RWPE2 (cell line): ENCODE results near the gene LRRTM4.

Source experiments
- ATAC-seq: fragments of 200-7000 bp; cut with Tn5 transposase; 3 replicates; pipeline ENCODE4 v1.9.1; 2021; ENCODE audit warnings: low read depth
- DNase-seq: peaks from one replicate; pipeline ENCODE4 v3.0.0-alpha.2; 2020; ENCODE audit warnings: low spot score
- H3K27ac ChIP-seq: fragments of 450-650 bp; 2 replicates; pipeline ENCODE4 v1.5.1; 2017; ENCODE audit warnings: mild to moderate bottlenecking; ENCODE audit not compliant: poor library complexity, severe bottlenecking
- H3K27me3 ChIP-seq: fragments of 250-450 bp; sonication (Bioruptor Pico); 2 replicates; pipeline ENCODE4 v1.5.1; 2021; ENCODE audit warnings: mild to moderate bottlenecking, moderate library complexity; ENCODE audit not compliant: insufficient read depth, poor library complexity, severe bottlenecking
- H3K36me3 ChIP-seq: fragments of 250-450 bp; sonication (Bioruptor Pico); 2 replicates; pipeline ENCODE4 v1.5.1; 2020; ENCODE audit warnings: low read depth, mild to moderate bottlenecking, moderate library complexity
- H3K4me1 ChIP-seq: fragments of 250-450 bp; sonication (Bioruptor Pico); 2 replicates; pipeline ENCODE4 v1.5.1; 2021; ENCODE audit warnings: mild to moderate bottlenecking, moderate library complexity; ENCODE audit not compliant: insufficient read depth, poor library complexity, severe bottlenecking
- H3K4me3 ChIP-seq: fragments of 250-450 bp; sonication (Bioruptor Pico); 2 replicates; pipeline ENCODE4 v1.5.1; 2021; ENCODE audit warnings: mild to moderate bottlenecking, moderate library complexity; ENCODE audit not compliant: severe bottlenecking
- H3K9me3 ChIP-seq: fragments of 250-450 bp; sonication (Bioruptor Pico); 2 replicates; pipeline ENCODE4 v1.5.1; 2021; ENCODE audit warnings: mild to moderate bottlenecking, moderate library complexity; ENCODE audit not compliant: severe bottlenecking
- TF ChIP-seq, protein P1 (sequence below): fragments of 450-650 bp; IDR thresholded peaks from one replicate; pipeline ENCODE4 v1.5.1; 2017; ENCODE audit warnings: mild to moderate bottlenecking, moderate library complexity; ENCODE audit not compliant: poor library complexity, severe bottlenecking

The LRRTM4 gene

GRCh38 chr2:77119333-77119732, 402.8 kb downstream of the LRRTM4 start:
- Histone ChIP-seq H3K27ac (no peak overlapping the region), H3K27me3 (peaks cover 2% of the 10 kb centered on the region), H3K4me3 (no peak overlapping the region), H3K9me3 (no peaks in the 10 kb centered on the region), H3K36me3 (no peaks in the 10 kb centered on the region), H3K4me1 (no peaks in the 10 kb centered on the region)
- ATAC-seq = no peak
- TF ChIP-seq, protein P1, sequence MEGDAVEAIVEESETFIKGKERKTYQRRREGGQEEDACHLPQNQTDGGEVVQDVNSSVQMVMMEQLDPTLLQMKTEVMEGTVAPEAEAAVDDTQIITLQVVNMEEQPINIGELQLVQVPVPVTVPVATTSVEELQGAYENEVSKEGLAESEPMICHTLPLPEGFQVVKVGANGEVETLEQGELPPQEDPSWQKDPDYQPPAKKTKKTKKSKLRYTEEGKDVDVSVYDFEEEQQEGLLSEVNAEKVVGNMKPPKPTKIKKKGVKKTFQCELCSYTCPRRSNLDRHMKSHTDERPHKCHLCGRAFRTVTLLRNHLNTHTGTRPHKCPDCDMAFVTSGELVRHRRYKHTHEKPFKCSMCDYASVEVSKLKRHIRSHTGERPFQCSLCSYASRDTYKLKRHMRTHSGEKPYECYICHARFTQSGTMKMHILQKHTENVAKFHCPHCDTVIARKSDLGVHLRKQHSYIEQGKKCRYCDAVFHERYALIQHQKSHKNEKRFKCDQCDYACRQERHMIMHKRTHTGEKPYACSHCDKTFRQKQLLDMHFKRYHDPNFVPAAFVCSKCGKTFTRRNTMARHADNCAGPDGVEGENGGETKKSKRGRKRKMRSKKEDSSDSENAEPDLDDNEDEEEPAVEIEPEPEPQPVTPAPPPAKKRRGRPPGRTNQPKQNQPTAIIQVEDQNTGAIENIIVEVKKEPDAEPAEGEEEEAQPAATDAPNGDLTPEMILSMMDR = no peak
- no peak for DNase-seq

- DNase-seq (no peak), ATAC-seq (no peak)
- Histone ChIP-seq H3K4me1 (no peaks in the 10 kb centered on the region), H3K4me3 (no peak overlapping the region), H3K36me3 (no peaks in the 10 kb centered on the region), H3K9me3 (no peaks in the 10 kb centered on the region), H3K27ac (no peak overlapping the region), H3K27me3 (no peaks in the 10 kb centered on the region)
- TF ChIP-seq, protein P1 = no peak
These were observed 413.3 kb downstream of the LRRTM4 start for GRCh38 chr2:77108915-77109314.

DNA sequence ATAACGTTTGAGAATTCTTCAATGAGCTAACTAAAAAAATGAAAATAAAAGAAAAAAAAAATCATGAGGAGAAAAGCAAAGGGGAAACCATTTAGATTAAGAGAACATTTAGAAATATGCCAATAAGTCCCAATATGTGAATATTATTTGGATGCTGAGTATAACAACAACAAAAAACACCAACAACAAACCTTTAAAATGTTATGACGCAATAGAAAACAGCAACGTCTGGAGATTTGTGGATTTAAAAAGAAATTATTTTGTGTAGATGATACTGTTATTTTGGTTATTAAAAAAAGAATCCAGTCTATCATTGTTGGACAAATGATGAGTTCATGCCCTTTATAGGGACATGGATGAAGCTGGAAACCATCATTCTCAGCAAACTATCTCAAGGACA, 417.2 kb downstream of the LRRTM4 start:
- H3K4me1 ChIP-seq = no peaks in the 10 kb centered on the region
- ATAC-seq (no peak), DNase-seq (no peak)
- H3K27me3 ChIP-seq = no peaks in the 10 kb centered on the region
- no peaks in the 10 kb centered on the region for H3K36me3 ChIP-seq
- TF ChIP-seq, protein P1 = no peak
- no peak overlapping the region for H3K4me3 ChIP-seq
- no peaks in the 10 kb centered on the region for H3K9me3 ChIP-seq
- no peak overlapping the region for H3K27ac ChIP-seq

DNA sequence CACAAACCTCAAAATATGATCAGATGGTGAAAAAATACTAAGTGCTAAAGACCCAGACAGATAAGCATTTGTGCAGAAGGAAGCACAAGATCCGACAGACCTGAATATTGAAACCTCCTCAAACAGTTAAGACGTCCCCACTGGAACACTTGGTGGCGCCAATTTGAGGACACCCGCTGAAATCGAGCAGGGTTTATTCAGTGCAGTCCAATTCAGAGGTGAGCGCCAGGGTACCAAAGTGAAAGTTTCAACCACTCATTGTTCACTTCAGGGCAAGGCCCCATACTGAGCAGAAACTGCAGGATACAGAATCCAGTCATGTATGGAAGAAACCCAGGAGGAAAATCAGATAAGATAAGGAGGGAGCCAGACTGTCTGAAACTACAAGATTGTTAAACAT, 417.6 kb downstream of the LRRTM4 start:
- H3K36me3 ChIP-seq = no peaks in the 10 kb centered on the region
- H3K4me3 ChIP-seq = no peak overlapping the region
- no peaks in the 10 kb centered on the region for H3K4me1 ChIP-seq
- TF ChIP-seq, protein P1 = no peak
- DNase-seq (no peak), ATAC-seq (no peak)
- H3K9me3 ChIP-seq = no peaks in the 10 kb centered on the region
- no peak overlapping the region for H3K27ac ChIP-seq
- H3K27me3 ChIP-seq = no peaks in the 10 kb centered on the region

- Histone ChIP-seq H3K27me3 (no peaks in the 10 kb centered on the region), H3K9me3 (no peaks in the 10 kb centered on the region), H3K36me3 (no peaks in the 10 kb centered on the region), H3K4me3 (no peak overlapping the region), H3K27ac (no peak overlapping the region), H3K4me1 (no peaks in the 10 kb centered on the region)
- DNase-seq = no peak
- TF ChIP-seq, protein P1 = no peak
- no peak for ATAC-seq
These were observed 419.2 kb downstream of the LRRTM4 start for GRCh38 chr2:77102927-77103326.
